ENCODE measurements around the gene AOC3. TPM values are rescaled to one million over a fixed set of nuclear protein-coding genes. Genes with fewer than 3 reads are reported as not detected.

Gene AOC3
- total and polyA plus RNA-seq, 2 of the 8 experiments (the other 6 are each of a cell fraction or from before 2014, with no cell fraction given) = 2.5 to 2.7 TPM

DNA sequence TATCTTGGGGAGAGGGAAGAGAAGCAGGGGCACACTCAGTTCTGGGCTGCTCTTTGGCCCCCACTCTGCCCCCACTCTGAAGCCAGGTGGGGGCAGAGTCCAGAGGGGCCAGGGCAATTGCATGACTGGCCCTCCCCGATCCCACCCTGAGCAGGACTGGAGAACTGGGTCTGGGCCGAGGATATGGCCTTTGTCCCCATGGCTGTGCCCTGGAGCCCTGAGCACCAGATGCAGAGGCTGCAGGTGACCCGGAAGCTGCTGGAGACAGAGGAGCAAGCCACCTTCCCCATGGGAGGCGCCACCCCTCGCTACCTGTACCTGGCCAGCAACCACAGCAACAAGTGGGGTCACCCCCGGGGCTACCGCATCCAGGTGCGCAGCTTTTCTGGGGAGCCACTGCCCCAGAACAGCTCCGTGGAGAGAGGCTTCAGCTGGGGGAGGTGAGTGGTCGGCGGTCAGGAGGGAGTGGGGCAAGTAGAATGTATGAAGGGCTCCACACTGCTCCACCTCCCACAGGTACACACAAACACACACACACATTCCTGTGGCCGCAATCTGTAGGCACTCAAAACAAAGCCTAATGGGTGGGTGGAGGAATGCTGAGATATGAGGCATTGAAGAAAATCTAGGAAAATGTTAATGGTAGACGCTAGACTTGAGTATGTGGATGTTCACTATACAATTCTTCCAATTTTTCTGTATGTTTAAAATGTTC, 21.4 kb downstream of the AOC3 start (continued):
- TF ChIP-seq RNF2 (IDR thresholded peaks at IDR 0.05; ENCODE audit: borderline replicate concordance, low read depth, low read length, missing control alignments, poor library complexity, severe bottlenecking) (no peak), TBP (IDR thresholded peaks at IDR 0.05; ENCODE audit: low read depth, low read length) (no peak), EP300 (IDR thresholded peaks at IDR 0.05; ENCODE audit: borderline replicate concordance in 1 of 2, low read depth in 2 of 2, low read length in 2 of 2) (no peak)
- TF ChIP-seq, protein P1, sequence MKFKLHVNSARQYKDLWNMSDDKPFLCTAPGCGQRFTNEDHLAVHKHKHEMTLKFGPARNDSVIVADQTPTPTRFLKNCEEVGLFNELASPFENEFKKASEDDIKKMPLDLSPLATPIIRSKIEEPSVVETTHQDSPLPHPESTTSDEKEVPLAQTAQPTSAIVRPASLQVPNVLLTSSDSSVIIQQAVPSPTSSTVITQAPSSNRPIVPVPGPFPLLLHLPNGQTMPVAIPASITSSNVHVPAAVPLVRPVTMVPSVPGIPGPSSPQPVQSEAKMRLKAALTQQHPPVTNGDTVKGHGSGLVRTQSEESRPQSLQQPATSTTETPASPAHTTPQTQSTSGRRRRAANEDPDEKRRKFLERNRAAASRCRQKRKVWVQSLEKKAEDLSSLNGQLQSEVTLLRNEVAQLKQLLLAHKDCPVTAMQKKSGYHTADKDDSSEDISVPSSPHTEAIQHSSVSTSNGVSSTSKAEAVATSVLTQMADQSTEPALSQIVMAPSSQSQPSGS (IDR thresholded peaks at IDR 0.05; ENCODE audit: low read length) = no peak

All from H1 (cell line).